ENCODE results near the gene ARHGAP33. TPM values are rescaled to one million over a fixed set of nuclear protein-coding genes. Genes with fewer than 3 reads are reported as not detected.

Gene ARHGAP33
- total RNA-seq, 1 donor from 2014 or later = 15.2 TPM

DNA sequence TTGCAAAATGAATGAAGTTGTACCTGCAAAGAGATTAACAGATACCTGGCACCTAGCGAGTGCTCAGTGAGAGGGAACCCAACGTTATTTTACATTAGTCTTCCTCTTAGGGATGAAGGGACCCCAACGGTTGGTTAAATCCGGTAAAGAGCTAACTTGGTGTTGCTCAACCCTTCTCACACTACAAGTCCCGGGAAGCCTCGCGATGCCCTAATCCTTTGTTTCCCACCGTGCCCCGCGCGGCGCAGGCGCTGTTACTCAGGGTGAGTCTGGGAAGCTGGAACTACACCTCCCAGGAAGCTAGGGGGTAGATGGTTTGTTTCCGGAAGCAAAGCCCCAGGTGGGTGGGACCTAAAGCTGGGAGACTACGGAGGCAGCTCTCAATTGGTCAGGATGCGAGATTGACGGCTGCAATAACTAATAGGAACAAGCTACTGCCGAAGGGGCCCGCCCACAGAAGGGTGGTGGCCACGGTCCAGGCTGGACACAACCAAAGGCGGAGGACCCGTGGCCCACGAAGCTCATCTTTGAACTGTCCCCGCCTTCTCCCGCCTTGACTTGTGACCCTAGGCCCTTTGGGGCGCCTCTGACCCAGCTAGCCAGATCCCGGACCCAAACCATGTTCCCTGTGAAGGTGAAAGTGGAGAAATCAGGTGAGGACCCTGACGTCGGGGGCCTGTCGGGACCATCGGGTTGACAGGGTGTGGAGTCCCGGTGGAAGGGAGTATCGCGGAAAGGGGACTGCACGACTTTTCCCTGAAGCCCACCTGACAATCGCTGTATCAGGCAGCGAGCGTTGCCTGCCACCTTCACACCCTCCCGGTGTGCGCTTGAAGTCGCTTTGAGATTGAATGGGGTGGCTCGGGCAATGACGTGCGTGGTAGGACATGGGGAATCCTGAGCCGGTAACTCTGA, 27.0 kb upstream of the ARHGAP33 start, which contains the start of gene LIN37:
TSS of gene LIN37 (plus strand) at position 471 of the 915 bp plus-strand sequence. CDS start at position 620, 149 bp downstream.
- no peaks in the 10 kb centered on the region for H3K27me3 Mint-ChIP-seq (ENCODE audit: unreplicated experiment)
- H3K9me3 Mint-ChIP-seq (ENCODE audit: unreplicated experiment) = no peaks in the 10 kb centered on the region
- peak within 1 kb of the TSS; percentile 100 for H3K27ac Mint-ChIP-seq (ENCODE audit: unreplicated experiment)
- no peaks in the 10 kb centered on the region for H3K36me3 Mint-ChIP-seq (ENCODE audit: unreplicated experiment)
- DNase-seq (ENCODE audit: extremely low spot score, unreplicated experiment) = peak; percentile 99
- peak within 1 kb of the TSS; percentile 96 for H3K4me3 Mint-ChIP-seq (ENCODE audit: unreplicated experiment)
- peaks cover 43% of the 10 kb centered on the region for H3K4me1 Mint-ChIP-seq (ENCODE audit: unreplicated experiment)
- TF ChIP-seq, protein P1, sequence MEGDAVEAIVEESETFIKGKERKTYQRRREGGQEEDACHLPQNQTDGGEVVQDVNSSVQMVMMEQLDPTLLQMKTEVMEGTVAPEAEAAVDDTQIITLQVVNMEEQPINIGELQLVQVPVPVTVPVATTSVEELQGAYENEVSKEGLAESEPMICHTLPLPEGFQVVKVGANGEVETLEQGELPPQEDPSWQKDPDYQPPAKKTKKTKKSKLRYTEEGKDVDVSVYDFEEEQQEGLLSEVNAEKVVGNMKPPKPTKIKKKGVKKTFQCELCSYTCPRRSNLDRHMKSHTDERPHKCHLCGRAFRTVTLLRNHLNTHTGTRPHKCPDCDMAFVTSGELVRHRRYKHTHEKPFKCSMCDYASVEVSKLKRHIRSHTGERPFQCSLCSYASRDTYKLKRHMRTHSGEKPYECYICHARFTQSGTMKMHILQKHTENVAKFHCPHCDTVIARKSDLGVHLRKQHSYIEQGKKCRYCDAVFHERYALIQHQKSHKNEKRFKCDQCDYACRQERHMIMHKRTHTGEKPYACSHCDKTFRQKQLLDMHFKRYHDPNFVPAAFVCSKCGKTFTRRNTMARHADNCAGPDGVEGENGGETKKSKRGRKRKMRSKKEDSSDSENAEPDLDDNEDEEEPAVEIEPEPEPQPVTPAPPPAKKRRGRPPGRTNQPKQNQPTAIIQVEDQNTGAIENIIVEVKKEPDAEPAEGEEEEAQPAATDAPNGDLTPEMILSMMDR (IDR thresholded peaks at IDR 0.05) = no peak

DNA sequence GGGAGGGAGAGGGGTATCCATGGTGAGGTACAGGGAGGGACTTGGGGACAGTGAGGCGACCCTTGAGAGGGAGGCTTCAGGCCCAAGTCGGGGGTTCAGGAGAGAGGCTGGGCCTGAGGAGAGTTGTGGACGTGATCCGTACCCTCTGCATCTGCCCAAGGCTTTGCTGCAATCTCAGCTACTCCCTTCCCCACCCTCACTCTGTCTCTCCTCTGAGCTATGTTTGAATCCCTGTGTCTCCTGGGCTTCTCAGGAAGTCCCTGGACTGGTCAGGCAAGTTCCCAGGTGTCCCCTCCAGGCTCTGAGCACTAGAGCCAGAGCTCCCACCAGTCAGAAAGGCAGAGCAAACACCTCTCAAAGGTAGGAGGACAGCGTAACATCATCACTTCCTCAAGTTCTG, 25.2 kb upstream of the ARHGAP33 start:
- Mint-ChIP-seq H3K9me3 (ENCODE audit: unreplicated experiment) (no peaks in the 10 kb centered on the region), H3K27me3 (ENCODE audit: unreplicated experiment) (no peaks in the 10 kb centered on the region), H3K36me3 (ENCODE audit: unreplicated experiment) (peaks cover 7% of the 10 kb centered on the region), H3K4me3 (ENCODE audit: unreplicated experiment) (peak overlapping the region; percentile 42), H3K27ac (ENCODE audit: unreplicated experiment) (peak overlapping the region; percentile 52), H3K4me1 (ENCODE audit: unreplicated experiment) (peaks cover 39% of the 10 kb centered on the region)
- TF ChIP-seq, protein P1 (IDR thresholded peaks at IDR 0.05) = no peak
- DNase-seq (ENCODE audit: extremely low spot score, unreplicated experiment) = no peak

DNA sequence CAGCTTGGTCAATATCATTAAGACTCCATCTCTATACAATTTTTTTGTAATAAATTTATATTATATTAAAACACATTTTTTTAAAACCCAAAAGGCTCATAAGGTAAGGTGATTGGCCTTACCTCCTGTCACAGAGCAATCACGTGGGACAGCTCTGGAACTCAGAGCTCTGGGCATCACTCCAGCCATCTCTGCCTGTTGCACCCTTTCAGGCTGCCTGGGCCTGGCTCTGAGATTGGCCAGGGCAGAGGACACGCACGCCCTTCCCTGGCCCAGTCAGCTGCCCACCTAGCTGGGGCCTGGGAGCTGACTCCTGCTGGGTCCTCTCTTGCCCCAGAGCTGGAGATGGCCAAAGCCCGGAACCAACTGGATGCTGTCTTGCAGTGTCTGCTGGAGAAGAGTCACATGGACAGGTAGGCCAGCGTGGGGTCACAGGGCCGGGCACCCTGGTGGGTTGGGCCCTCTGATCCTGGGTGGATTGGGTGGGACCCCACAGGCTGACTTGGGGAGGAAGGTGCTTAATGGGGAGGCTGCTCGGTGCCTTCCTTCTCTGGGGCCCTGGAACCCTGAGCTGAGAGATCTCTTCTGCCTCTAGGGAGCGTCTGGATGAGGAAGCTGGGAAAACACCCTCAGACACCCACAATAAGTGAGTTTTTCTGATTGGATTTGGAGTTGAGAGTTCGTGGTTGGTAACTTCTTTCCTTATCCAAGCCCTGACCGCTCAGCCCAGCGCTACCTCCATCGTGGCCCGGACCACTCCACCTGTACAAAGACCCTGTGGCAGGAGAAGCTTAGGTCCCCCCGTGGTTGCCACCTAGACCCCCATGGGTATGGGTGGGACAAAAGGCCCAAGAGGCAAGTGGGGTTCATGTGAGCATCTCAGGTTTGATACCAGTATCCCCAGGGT, 23.3 kb upstream of the ARHGAP33 start:
- Mint-ChIP-seq H3K36me3 (ENCODE audit: unreplicated experiment) (peaks cover 7% of the 10 kb centered on the region), H3K27ac (ENCODE audit: unreplicated experiment) (no peak overlapping the region), H3K9me3 (ENCODE audit: unreplicated experiment) (no peaks in the 10 kb centered on the region), H3K4me1 (ENCODE audit: unreplicated experiment) (peaks cover 34% of the 10 kb centered on the region), H3K27me3 (ENCODE audit: unreplicated experiment) (no peaks in the 10 kb centered on the region), H3K4me3 (ENCODE audit: unreplicated experiment) (no peak overlapping the region)
- TF ChIP-seq, protein P1 (IDR thresholded peaks at IDR 0.05) = no peak
- DNase-seq (ENCODE audit: extremely low spot score, unreplicated experiment) = no peak

DNA sequence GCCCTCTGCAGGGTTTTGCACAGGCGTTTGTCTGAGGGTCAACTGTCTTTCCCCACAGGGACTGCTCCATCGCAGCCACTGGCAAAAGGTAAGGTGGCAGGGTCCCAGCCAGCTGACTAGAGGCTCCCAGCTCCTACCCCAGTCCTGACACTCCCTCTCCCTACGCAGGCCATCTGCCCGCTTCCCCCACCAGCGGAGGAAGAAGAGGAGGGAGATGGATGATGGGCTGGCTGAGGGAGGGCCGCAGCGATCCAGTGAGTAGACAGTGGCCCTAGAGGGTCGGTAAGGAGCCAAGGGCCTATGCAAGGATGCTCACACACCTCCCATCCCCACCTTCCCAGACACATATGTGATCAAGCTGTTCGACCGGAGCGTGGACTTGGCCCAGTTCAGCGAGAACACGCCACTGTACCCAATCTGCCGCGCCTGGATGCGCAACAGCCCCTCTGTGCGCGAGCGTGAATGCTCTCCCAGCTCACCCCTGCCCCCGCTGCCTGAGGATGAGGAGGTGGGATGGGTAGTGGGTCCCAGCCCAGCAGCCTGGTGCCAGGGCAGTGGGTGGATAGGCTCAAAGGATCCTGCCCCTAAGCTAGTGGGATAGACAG, 22.5 kb upstream of the ARHGAP33 start:
- no peak for DNase-seq (ENCODE audit: extremely low spot score, unreplicated experiment)

More for the DNA sequence above, 22.5 kb upstream of the ARHGAP33 start:
- H3K36me3 Mint-ChIP-seq (ENCODE audit: unreplicated experiment) = peaks cover 7% of the 10 kb centered on the region
- H3K9me3 Mint-ChIP-seq (ENCODE audit: unreplicated experiment) = no peaks in the 10 kb centered on the region
- H3K4me3 Mint-ChIP-seq (ENCODE audit: unreplicated experiment) = no peak overlapping the region
- TF ChIP-seq, protein P1 (IDR thresholded peaks at IDR 0.05) = no peak
- no peaks in the 10 kb centered on the region for H3K27me3 Mint-ChIP-seq (ENCODE audit: unreplicated experiment)
- no peak overlapping the region for H3K27ac Mint-ChIP-seq (ENCODE audit: unreplicated experiment)
- H3K4me1 Mint-ChIP-seq (ENCODE audit: unreplicated experiment) = peaks cover 35% of the 10 kb centered on the region

Measured in osteocyte (in vitro differentiated cells).